ENCODE measurements around the gene FPR2.
"Not testable (repeated sequence)": the region's sequence is repeated elsewhere in the genome, so short reads cannot be mapped to it uniquely, and the experiment has no call there.

FPR2 gene

GRCh38 chr19:51760697-51761356 lies at the start of gene FPR2:
Gene FPR2, plus strand, starts transcription at chr19:51761180. Its CDS starts 7,479 bp downstream, at chr19:51768659.
- DNase-seq (ENCODE audit: low read depth in 2 of 2): no peak

GRCh38 chr19:51711702-51712101 lies 49.3 kb upstream of the FPR2 start:
- DNase-seq (ENCODE audit: low read depth in 2 of 2): no peak

- no peak for DNase-seq (ENCODE audit: low read depth in 2 of 2)
These were observed 48.4 kb upstream of the FPR2 start for GRCh38 chr19:51712461-51713081.

- no peak for DNase-seq (ENCODE audit: low read depth in 2 of 2)
These were observed 47.4 kb upstream of the FPR2 start for GRCh38 chr19:51713319-51714285.

- DNase-seq (ENCODE audit: low read depth in 2 of 2): no peak
These were observed 46.1 kb upstream of the FPR2 start for GRCh38 chr19:51714848-51715247.

GRCh38 chr19:51715850-51716249 lies 45.1 kb upstream of the FPR2 start:
- no peak for DNase-seq (ENCODE audit: low read depth in 2 of 2)

GRCh38 chr19:51716925-51717324 lies 44.1 kb upstream of the FPR2 start:
- DNase-seq (ENCODE audit: low read depth in 2 of 2): no peak

GRCh38 chr19:51719251-51719988 lies 41.6 kb upstream of the FPR2 start:
- no peak for DNase-seq (ENCODE audit: low read depth in 2 of 2)

GRCh38 chr19:51721905-51722304 lies 39.1 kb upstream of the FPR2 start:
- no peak for DNase-seq (ENCODE audit: low read depth in 2 of 2)

GRCh38 chr19:51722492-51722891 lies 38.5 kb upstream of the FPR2 start:
- DNase-seq (ENCODE audit: low read depth in 2 of 2): no peak

- DNase-seq (ENCODE audit: low read depth in 2 of 2): no peak
These were observed 36.4 kb upstream of the FPR2 start for GRCh38 chr19:51724543-51724942.

- peak; percentile 61 to 64 for DNase-seq (ENCODE audit: low read depth in 2 of 2)
These were observed 34.9 kb upstream of the FPR2 start for GRCh38 chr19:51726049-51726448.

- no peak for DNase-seq (ENCODE audit: low read depth in 2 of 2)
These were observed 33.6 kb upstream of the FPR2 start for GRCh38 chr19:51727349-51727880.

GRCh38 chr19:51729781-51730180 lies 31.2 kb upstream of the FPR2 start:
- DNase-seq (ENCODE audit: low read depth in 2 of 2): no peak

GRCh38 chr19:51733742-51734522 lies 27.0 kb upstream of the FPR2 start:
- DNase-seq (ENCODE audit: low read depth in 2 of 2): no peak

GRCh38 chr19:51735759-51736449 lies 25.1 kb upstream of the FPR2 start:
- peak; percentile 50 to 56 for DNase-seq (ENCODE audit: low read depth in 2 of 2)

- no peak for DNase-seq (ENCODE audit: low read depth in 2 of 2)
These were observed 23.6 kb upstream of the FPR2 start for GRCh38 chr19:51737389-51737788.

GRCh38 chr19:51737924-51738323 lies 23.1 kb upstream of the FPR2 start:
- no peak for DNase-seq (ENCODE audit: low read depth in 2 of 2)

- DNase-seq (ENCODE audit: low read depth in 2 of 2): not testable (repeated sequence)
These were observed 22.5 kb upstream of the FPR2 start for GRCh38 chr19:51738523-51738922.

Data from fibroblast of skin of left quadriceps (primary cell).